HPDE6-E6E7 (cell line): ENCODE measurements around the gene BRI3.
"Not testable (repeated sequence)": the region's sequence is repeated elsewhere in the genome, so short reads cannot be mapped to it uniquely, and the experiment has no call there.

Experiments
- DNase-seq: peaks from one replicate; pipeline ENCODE4 v3.0.0; 2011; ENCODE audit warnings: missing footprints; ENCODE audit errors: extremely low spot score

Gene BRI3

GRCh38 chr7:98312201-98312600 lies 30.7 kb downstream of the BRI3 start:
- no peak for DNase-seq

- DNase-seq, result no peak
These were observed 33.0 kb downstream of the BRI3 start for GRCh38 chr7:98314469-98314868.

- DNase-seq, result no peak
These were observed 34.0 kb downstream of the BRI3 start for GRCh38 chr7:98315318-98315993.

- DNase-seq, result not testable (repeated sequence)
These were observed 34.6 kb downstream of the BRI3 start for GRCh38 chr7:98315994-98316527.

- DNase-seq, result no peak
These were observed 36.0 kb downstream of the BRI3 start for GRCh38 chr7:98317366-98318040.

- no peak for DNase-seq
These were observed 37.7 kb downstream of the BRI3 start for GRCh38 chr7:98319176-98319575.

GRCh38 chr7:98321301-98321700 lies 39.8 kb downstream of the BRI3 start:
- no peak for DNase-seq

GRCh38 chr7:98322331-98323270 lies 41.1 kb downstream of the BRI3 start:
- no peak for DNase-seq

- no peak for DNase-seq
These were observed 42.3 kb downstream of the BRI3 start for GRCh38 chr7:98323597-98324322.

- DNase-seq, result no peak
These were observed 43.3 kb downstream of the BRI3 start for GRCh38 chr7:98324782-98325181.

GRCh38 chr7:98329100-98329790 lies 47.8 kb downstream of the BRI3 start:
- no peak for DNase-seq

GRCh38 chr7:98329791-98330373 lies 48.4 kb downstream of the BRI3 start:
- DNase-seq, result no peak

GRCh38 chr7:98330926-98331529 lies 49.5 kb downstream of the BRI3 start:
- no peak for DNase-seq

- DNase-seq, result no peak
These were observed 52.6 kb downstream of the BRI3 start for GRCh38 chr7:98334081-98334480.

GRCh38 chr7:98335411-98335977 lies 54.0 kb downstream of the BRI3 start:
- DNase-seq, result no peak

GRCh38 chr7:98338441-98338840 lies 57.0 kb downstream of the BRI3 start:
- no peak for DNase-seq

- DNase-seq, result no peak
These were observed 57.6 kb downstream of the BRI3 start for GRCh38 chr7:98339043-98339442.

- no peak for DNase-seq
These were observed 59.6 kb downstream of the BRI3 start for GRCh38 chr7:98341106-98341505.
